NCI-H2171 treated with DMSO at 0.1 percent for 48 hours (cell line): Measurements from ENCODE around the gene DEFB112.

Experiments
- DNase-seq: peaks from one replicate; lab custom pipeline; 2025; lab: John Stamatoyannopoulos, UW

The DEFB112 gene, protein sequence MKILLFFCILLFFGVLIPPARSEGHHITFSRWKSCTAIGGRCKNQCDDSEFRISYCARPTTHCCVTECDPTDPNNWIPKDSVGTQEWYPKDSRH

DNA sequence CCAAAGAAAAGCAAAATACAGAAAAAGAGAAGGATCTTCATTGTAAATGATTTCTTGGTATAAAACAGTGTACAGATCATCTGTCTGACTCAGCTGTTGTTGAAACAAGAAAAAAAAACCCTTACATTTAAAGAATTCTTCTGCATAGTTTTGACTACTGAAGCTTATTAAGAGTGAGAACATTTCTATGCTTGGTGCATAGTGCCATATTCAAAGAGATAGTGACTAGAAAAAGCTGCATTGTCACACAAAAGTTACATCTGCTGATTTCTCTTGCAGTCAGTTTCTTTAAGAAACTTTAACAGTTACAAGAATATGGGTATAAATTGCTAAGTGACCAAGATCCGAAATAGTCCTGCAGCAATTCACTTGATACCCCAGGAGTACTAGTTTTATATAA lies at the start of gene DEFB112:
DEFB112 (minus strand) TSS at position 101 of the 400 bp plus-strand sequence; CDS start at position 41, 60 bp downstream.
- DNase-seq, result no peak

DNA sequence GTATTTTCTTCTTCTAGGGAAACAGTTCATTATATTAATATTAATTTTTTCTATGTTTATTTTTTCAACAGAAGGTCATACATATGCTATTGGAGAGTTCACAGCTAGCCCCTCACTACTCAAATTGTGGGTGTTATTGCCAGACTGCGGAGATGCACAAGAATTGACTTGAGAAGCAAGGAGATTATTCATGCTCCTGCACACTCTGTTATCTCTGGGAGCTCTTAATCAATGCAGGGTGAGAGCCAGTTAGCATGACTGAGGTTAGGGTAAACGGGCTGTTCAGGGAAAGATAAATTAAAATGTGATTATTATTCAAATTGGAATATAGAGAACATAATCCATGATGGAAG lies 48.9 kb upstream of the DEFB112 start:
- no peak for DNase-seq

DNA sequence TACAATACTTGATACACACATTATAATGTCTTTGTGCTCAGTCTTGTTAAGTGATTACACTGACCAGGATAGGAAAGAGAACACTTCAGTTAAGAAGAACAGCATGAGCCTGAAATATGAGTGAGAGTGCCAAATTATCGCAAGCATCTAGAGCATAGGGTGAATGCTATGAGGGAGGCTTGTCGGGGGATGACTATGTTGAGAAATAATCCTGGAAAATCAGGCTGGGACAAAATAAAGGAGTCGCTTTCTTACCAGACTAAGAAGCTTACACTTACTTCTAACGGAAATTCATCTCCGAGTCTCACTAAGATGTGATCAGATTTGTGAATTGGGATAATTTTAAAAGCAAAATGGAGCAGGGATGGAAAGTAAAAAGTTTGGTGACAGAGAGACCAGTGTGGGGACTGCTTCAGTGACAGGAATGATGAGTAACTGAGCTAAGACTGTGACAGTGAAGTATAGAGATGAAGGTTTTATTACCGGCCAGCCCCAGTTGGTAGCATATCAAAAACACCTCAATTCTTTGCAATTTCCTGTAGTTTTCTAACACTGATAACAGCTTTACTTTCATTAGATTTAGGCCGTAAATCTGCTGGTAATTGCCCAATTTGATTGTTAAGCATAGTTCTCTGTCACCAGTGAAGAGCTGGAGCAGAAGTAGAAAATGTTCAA lies 48.4 kb upstream of the DEFB112 start:
- DNase-seq, result no peak

DNA sequence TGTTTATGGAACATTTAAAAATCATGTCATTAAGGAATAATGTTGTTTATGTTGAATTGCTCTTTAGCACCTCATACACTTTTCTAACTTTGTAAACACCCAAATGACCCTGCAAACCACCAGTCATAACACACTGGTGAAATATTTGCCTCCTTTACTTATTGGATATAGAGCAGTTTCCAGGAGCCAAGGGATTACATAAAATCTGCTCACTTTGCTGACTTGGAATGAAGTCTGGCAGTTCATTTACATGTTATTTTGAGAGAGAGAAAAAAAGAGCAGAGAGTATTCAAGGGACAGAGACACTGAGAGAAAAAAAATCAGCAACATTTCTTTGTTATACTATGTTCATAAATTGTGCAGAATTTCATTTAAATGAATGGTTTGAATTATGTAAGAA lies 46.6 kb upstream of the DEFB112 start:
- no peak for DNase-seq

DNA sequence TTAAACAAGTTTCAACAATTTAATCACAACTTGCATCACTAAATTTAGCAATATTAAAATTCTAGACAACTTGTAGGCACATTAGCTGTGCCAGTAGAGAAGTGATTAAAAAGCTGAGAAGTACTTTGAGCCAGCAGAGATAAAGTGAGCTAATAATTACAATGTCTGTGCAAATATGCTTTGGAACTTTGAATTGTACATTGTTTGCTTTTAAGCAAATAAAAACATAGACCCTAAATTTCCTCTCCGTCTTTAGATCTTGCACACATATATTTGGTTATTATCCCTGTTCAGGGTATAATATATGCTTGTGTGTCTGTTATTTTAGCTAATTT lies 44.2 kb upstream of the DEFB112 start:
- no peak for DNase-seq

- DNase-seq, result no peak
Measured at GRCh38 chr6:50093116-50093937, 43.6 kb upstream of the DEFB112 start.

DNA sequence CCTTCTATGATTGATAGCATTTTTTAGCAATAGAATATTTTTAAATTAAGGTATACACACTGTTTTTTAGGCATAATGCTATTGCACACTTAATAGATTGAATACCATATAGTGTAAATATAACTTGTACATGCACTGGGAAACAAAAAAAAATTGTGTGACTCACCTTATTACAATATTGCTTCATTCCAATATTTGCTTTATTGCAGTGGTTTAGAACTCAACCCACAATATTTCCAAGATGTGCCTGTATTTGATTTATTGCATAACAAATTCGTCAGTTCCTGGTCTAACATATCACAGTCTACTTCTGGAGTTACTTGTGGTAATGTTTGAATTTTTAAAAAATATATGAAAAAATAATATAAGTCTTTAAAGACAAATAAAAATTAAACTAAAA lies 41.9 kb upstream of the DEFB112 start:
- no peak for DNase-seq

- DNase-seq, result no peak
Measured at GRCh38 chr6:50089911-50090310, 40.2 kb upstream of the DEFB112 start.

DNA sequence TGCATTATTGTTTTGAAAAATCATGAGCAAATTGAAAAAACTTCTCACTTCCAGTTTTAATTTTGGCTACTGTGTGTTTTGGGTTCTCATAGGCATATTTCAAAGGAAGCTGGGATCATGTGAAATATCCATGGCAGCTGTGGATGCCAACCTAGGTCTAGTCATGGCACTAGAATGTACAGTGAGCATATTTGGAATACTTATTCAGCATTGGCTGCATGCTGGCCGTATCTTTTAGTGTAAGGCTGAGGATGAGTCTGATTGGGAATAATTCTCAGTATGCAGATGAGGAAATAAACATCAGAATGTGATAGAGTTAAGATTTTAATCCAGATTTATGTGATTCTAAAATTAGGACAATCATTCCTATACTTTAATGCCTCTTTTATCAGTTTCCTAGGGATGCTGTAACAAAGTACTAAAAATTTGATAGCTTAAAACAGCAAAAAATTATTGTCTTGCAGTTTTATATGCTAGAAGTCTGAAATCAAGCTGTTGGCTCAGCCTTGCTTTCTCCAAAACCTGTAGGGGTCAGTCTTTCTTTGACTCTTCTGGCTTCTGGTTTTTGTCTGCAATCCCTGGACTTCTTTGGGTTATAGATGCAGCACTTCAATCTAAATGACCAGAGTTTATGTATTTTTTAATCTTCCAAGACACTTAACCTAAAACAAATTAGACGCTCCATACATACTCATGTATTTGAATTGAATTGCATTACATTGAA lies 37.7 kb upstream of the DEFB112 start:
- no peak for DNase-seq

- DNase-seq, result no peak
Measured at GRCh38 chr6:50077385-50077784, 27.7 kb upstream of the DEFB112 start.

- DNase-seq, result no peak
Measured at GRCh38 chr6:50076431-50076830, 26.7 kb upstream of the DEFB112 start.

DNA sequence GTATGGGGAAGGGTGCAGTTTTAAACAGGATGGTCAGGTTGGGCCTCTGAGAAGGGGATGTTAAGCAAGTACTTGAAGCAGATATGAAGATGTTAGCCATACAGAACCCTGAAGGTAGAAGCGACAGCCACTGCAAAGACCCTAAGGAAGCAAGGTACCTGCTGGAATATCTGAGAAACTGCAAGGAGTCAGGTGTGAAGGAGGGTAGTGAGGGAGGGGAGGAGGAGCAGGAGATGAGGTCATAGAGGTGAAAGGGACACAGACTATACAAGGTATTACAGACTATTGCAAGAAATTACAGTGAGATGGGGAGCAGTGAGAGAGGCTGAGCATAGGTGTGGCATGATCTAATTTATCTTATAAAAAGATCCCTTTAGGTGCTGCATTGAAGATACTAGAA lies 22.2 kb upstream of the DEFB112 start:
- no peak for DNase-seq

GRCh38 chr6:50070101-50070500 lies 20.4 kb upstream of the DEFB112 start:
- no peak for DNase-seq

- DNase-seq, result no peak
Measured at GRCh38 chr6:50062051-50062450, 12.3 kb upstream of the DEFB112 start.

- DNase-seq, result no peak
Measured at GRCh38 chr6:50056242-50056641, 6.5 kb upstream of the DEFB112 start.

GRCh38 chr6:50047026-50047425 lies 2.7 kb downstream of the DEFB112 start:
- no peak for DNase-seq

DNA sequence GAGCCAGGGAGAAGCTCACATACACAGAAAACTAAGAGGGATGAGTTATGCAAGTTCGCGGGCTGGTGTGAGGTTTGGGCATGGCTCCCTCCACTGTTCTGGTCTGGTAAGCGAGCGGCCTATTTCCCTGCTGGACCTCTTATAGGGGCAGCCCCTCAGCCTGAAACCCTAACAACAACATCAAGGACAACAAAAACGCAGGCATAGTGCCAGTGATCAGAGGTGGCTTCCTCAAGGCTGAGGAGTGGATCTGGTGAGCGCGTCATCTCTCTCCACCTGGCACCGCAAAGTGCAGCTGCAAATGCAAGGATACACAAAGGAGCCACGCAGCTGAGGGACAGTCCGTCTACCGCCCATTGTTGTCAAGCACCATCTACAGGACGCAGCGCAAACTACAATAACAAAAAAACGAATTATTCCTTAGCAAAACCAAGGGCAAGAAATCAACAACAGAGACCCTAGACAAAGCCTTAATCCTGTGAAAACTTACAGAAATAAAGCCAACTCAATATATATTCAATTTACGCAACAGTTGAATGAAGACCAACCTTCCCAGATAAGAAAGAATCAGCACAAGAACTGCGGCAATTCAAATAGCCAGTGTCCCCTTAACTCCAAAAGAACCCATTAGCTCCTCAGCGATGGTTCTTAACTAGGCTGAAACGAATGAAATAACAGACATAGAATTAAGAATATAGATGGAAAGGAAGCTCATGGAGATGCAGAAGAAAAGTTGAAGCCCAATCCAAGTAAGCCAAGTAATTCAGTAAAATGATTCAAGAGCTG lies 18.8 kb downstream of the DEFB112 start:
- peak; percentile 33 for DNase-seq

DNA sequence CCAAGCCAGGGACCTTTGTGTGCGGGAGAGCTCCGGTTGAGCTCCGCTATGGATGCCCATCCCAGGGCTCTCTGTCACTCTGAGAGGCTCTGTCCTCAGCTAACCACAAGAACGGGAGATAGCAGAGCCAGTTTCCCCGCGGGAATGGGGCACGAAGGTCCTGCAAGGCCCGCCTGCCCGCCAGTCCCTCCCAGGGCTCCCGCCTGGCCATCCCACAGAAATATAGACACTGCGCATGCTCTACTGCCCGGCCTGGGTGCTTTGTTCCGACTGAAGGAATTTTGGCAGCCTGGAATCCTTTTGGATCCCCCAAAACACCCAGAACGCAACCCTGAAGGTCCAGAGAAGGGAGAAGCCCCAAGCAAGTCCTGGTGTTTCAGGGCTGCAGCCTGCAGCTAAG lies 19.4 kb downstream of the DEFB112 start:
- no peak for DNase-seq

DNA sequence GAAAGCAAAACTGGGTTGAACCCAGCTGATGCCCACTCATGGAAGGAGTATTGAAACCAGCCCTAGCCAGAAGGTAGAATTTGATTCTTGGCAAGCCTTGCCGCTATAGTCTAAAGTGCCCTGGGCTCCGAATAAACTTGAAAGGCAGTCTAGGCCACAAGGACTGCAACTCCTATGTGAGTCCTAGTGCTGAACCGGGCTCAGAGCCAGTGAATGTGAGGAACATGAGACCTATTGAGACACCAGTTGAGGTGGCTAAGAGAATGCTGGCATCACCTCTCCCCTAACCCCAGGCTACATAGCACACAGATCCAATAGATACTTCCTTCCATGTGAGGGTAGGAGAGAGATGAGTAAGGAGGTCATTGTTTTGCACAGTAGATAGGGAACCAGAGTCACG lies 24.5 kb downstream of the DEFB112 start:
- no peak for DNase-seq

DNA sequence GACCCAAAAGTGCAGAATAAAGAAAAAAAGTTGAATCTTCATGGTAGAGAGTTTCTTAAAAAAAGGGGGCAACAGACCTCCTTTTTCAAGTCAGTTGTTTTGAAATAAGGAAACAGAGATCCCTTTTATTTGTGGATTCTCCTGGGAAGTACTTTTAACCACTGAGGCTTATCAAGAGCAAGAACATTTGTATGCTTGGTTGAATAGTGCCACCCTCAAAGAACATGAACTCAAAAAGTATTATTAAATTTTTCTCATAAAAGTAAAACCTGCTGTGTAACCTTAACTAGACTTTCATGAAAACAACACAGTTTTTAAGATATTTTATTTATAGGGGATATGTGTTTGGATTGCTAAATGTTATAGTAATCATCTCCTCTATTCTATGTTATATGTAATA lies 27.8 kb downstream of the DEFB112 start, which contains the start of gene DEFB110:
DEFB110 (minus strand) TSS at position 101 of the 400 bp plus-strand sequence; CDS start at position 42, 59 bp downstream.
- no peak for DNase-seq

GRCh38 chr6:50007819-50008218 lies 41.9 kb downstream of the DEFB112 start:
- DNase-seq, result no peak

DNA sequence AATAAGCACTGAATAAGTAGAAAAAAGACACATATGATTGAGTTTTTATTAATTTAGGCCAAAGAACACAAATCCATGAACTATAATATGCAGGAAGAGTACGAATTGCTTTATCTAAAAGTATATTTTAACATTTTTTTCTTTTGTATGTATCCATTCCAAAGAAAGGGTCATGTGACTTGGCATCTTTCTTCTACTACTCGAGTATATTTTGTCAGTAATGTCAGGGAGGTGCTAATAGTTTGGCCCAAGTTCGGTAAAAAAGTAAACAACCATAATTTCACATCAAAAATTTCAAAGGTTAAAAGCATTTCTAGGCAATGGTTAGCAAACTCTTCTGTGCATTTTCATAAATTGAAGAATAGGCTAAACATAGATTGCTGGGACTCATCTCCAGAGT lies 46.6 kb downstream of the DEFB112 start:
- no peak for DNase-seq
